LNCAP (cell line): ENCODE measurements around the gene SRCAP.

Experiments used
- TF ChIP-seq, protein P1 (sequence below): fragments of 450-650 bp; IDR thresholded peaks from 2 replicates; pipeline ENCODE4 v1.5.1; 2017; ENCODE audit warnings: mild to moderate bottlenecking

SRCAP gene

DNA sequence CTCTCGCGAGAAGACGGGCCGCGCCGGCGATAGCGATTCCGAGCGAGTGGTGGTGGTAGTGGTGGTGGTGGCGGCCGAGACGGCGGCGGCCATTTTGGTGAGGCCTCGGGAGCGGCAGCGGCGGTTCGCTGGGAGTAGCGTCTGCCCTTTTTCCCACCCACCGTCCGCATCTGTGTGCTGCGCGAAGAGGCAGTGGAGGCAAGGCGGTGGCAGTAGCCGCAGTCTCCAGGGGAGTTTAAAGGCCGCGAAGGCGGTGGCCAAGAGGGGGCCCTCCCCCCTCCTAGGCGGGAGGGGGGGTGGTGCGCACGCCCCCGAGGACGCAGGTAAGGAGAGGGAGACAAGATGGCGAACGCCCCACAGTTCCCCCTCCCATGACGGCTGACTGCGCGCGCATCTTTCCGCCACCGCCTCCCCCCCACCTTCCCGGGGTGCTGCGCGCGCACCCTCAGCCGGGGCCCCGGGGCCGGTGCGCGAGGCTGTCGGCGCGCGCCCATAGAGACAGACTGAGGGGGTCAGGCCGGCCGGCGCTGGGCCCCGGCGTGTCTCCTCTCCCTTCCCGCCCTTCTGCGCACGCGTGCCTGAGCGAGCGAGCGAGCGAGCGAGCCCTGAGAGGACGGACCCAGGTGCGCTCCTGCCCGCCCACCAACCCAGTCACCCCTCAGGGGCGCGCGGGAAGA lies 694 bp upstream of the SRCAP start:
- TF ChIP-seq, protein P1, sequence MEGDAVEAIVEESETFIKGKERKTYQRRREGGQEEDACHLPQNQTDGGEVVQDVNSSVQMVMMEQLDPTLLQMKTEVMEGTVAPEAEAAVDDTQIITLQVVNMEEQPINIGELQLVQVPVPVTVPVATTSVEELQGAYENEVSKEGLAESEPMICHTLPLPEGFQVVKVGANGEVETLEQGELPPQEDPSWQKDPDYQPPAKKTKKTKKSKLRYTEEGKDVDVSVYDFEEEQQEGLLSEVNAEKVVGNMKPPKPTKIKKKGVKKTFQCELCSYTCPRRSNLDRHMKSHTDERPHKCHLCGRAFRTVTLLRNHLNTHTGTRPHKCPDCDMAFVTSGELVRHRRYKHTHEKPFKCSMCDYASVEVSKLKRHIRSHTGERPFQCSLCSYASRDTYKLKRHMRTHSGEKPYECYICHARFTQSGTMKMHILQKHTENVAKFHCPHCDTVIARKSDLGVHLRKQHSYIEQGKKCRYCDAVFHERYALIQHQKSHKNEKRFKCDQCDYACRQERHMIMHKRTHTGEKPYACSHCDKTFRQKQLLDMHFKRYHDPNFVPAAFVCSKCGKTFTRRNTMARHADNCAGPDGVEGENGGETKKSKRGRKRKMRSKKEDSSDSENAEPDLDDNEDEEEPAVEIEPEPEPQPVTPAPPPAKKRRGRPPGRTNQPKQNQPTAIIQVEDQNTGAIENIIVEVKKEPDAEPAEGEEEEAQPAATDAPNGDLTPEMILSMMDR = no peak

DNA sequence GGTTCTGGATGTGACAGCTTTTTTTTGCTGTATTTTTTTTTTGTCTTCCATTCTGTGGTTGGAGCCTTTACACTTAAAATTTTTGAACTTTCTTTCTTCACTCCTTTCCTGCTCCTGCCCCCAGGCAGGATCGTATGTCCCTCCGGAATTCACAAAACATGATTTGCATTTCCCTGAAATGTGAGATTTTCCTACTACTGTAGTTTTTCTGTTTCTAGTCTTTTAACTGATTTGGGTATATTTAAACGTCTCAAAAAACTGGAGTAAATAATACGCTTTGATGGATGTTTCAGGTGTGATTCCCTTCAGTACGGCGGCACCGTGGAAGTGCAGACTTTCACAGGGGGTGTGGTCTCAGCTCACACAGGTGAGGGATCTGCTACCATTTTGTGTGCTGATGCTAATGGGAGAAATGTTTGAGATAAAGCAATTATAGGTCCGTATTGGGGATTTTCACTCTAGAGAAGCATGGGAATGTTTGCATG lies 686 bp downstream of the SRCAP start:
- TF ChIP-seq, protein P1 = no peak

DNA sequence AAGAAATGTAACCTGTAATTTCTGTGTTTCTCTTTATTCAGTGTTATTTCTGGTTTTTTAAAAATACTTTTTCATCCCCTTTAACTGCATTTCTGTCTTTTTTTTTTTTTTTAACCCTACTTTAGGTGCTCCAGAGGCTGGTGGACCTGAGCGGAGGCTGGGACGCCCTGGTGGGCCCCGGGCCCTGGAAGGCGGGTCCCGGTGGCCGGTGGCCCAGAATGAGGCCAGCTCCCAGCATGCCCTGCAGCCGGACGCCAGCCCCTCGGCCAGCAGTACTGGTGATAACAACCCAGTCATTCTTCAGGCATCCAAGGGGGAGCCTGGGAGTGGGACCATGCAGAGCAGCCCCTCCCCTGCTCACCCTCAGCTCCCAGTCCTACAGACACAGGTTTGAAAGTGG lies 1.5 kb downstream of the SRCAP start:
- TF ChIP-seq, protein P1 = no peak

DNA sequence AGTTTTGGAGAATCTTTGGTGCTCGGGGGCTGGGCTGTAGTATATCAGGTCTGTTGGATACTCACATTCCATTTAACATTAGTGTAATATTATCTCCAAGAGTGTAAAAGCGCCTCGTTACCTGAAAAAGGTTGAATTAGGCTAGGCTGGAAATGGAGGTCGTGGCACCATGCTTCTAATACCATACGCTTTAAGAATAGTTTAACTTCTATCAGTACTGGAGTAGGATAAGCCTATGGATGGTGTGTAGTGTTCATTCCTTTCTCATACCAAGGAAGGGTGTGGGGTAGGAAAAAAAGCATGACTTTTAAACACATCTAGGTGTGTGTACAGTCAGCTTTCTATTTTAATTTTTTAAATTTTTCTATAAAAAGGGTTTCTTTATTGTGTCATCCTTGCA lies 2.0 kb downstream of the SRCAP start:
- TF ChIP-seq, protein P1 = no peak

DNA sequence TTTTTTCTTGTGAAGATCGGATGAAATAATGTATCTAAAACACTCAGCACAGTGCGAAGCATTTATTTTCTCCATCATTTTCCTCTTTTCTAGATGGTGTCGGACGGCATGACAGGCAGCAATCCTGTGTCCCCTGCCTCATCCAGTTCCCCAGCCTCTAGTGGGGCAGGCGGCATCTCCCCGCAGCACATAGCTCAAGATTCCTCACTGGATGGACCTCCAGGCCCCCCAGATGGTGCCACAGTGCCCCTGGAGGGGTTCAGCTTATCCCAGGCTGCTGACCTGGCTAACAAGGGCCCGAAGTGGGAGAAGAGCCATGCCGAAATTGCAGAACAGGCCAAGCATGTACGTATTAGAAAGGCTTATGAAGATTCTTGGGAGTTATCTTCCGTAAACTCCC lies 5.0 kb downstream of the SRCAP start:
- TF ChIP-seq, protein P1 = no peak

DNA sequence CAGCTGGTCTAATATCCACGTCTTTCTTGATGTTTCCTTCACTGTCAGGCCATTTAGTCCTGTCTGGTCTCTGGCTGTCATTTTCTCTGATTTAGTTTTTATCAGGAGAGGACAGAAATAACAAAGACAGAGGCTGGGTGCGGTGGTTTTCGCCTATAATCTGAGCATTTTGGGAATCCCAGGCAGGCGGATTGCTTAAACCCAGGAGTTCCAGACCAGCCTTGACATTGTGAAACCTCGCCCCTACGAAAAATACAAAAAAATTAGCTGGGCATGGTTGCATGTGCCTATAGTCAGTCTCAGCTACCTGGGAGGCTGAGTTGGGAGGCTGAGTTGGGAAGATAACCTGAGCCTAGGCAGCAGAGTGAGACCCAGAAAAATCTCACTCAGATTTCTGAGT lies 7.1 kb downstream of the SRCAP start:
- TF ChIP-seq, protein P1 = no peak

DNA sequence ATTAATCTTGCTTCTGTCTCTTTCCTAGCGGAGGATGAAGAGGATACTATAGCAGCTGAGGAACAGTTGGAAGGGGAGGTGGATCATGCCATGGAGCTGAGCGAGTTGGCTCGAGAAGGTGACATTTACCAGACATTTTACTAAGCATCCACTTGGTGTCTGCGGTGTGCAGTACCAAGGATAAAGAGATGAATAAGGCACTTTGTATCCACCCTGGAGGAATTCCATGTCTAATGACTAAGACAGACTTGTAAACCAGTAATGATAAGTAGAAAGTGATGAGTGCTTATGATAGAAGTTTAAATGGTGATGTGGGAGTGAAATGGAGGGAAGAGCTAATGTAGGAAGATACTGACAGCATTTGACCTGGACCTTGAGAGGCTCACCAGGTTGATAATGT lies 12.0 kb downstream of the SRCAP start:
- TF ChIP-seq, protein P1 = no peak

DNA sequence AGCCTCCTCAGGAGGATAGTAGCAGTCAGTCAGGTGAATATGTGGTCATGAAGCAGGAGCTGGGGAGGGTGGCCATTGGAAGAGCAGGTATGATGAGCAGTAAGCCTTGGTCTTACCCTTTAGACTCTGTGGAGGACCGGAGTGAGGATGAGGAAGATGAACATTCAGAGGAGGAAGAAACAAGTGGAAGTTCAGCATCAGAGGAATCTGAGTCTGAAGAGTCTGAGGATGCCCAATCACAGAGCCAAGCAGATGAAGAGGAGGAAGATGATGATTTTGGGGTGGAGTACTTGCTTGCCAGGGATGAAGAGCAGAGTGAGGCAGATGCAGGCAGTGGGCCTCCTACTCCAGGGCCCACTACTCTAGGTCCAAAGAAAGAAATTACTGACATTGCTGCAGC lies 12.7 kb downstream of the SRCAP start:
- TF ChIP-seq, protein P1 = no peak
